ENCODE results near the gene DEFB114.
"Not testable (repeated sequence)": the region's sequence is repeated elsewhere in the genome, so short reads cannot be mapped to it uniquely, and the experiment has no call there.

Gene DEFB114, protein sequence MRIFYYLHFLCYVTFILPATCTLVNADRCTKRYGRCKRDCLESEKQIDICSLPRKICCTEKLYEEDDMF

DNA sequence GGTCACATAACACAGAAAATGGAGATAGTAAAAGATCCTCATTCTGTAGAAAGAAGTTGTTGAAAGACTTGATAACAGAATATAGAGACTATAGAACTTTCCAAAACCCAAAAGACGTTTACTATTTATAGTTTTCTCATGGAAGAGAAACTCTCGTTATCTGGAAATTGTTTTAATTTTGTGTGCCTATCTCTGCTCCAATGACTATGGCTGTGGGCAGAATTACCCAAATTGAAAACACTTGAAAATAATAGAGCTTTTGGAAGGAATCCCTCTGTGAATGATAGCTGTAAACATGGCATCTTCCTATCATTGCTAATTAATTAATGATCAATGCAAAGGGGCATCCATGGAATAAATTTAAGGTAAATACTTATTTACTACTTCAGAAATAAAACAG lies at the start of gene DEFB114:
Gene DEFB114 (minus strand): TSS at position 101 of the 400 bp plus-strand sequence. CDS start 59 bp downstream, at position 42.
- DNase-seq = no peak

- DNase-seq = no peak
These were observed 43.9 kb upstream of the DEFB114 start for GRCh38 chr6:50007819-50008218.

- DNase-seq = no peak
These were observed 39.2 kb upstream of the DEFB114 start for GRCh38 chr6:50003139-50003538.

DNA sequence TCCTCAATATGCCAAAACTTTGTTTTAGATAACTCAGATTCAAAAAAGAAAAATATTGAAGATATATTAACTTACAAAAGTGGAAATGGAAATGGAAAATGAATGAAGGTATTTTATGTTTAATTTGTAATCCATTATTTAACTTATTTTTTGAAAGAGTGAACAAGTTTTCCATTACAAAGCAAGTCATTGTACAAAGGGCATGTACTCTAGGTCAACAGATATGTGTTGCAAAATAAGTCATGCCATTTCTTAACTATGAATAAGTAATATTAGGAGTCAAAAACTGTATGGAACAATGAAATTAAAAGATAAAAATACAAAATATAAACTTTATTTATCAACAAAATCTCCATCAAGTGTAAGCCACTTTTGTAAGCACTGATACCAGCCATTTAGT lies 31.3 kb upstream of the DEFB114 start:
- DNase-seq = no peak

- DNase-seq = no peak
These were observed 24.9 kb upstream of the DEFB114 start for GRCh38 chr6:49988900-49989299.

DNA sequence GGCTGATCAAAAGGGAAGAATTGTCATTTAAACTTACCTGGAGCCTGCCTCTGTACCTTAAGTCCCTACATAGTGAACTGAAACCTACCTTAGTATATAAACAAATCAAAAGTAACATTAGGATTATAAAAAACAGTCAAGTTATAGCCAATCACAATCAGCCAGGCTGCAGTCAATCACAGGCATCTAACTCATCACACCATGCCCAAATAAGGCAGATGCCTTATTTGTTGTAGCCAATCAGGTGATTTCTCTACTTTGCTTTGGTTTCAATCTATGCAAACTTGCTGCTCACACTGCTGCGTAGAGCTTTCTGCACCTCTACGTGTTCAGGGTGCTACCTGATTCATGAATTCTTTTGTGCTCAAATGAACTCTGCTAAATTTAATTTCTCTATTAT lies 23.8 kb upstream of the DEFB114 start:
- no peak for DNase-seq

DNA sequence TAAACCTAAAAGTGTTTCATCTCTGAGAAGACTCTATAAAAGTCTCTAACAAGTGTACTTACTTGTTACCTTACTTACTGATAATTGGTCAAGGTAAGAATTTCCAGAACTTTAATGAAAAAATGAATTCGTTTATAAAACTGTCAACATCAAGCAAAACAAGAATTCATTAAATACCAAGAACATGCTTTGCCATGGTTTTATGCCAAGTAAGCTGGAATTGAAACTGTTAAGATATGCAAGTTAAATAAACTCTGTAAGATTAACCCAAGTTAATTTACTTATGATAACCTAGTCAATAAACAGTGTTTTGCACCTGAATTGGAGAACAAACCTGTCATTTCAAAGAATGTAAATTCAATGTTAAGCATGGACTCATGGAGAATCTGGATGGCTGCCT lies 22.6 kb upstream of the DEFB114 start:
- no peak for DNase-seq

DNA sequence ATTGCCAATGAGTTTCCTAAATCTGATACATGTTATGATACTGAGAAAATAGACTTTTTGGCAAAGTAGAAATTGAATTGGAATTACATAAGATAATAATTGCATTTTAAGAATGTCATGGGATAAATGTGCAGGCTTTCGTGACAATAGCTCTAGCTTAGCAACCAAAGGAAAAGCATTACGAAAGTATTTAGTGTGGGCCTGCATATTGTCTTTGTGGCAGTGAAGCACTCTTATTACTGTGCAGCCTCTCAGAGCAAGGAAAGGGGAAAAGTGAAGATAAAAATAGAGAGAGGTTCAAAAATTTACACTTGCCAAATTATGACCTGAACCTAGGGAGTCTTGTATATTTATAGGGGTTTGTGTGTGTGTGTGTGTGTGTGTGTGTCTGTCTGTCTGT lies 18.1 kb upstream of the DEFB114 start:
- DNase-seq = no peak

DNA sequence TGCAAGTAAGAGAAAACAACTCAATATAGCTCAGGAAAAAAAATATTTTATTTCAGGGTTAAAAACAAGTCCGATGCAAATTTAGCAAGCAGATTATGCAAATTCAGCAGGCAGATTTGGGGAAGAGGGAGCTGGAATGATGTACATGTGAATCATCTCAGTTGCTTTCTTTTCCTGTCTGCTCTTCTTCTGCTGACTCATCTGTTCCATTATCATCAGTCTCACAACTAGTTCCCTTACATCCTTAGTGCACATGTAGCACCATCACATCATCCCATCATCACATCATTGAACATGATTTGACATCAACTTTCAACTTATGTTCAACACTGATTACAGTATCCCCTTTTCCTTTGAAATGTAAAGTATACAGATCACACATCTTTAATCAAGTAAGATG lies 16.9 kb upstream of the DEFB114 start:
- no peak for DNase-seq

DNA sequence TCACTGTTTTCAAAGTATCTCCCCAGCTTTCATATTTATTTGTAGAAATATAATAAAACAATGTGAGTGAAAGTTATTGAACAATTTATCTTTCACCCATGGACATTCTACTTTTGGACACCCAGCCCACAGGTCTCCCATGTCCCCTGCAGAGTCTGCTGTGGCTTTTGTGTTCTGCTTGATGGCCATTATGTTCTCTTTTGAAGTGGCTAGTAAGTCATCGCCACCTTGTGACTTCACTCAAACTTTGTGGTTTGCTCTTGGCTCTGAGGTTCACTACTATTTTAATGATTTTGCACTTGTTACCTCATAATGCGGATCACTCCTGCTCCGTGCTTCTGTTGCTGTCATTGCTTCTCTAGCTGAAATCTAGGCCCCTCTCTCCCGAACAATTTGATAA lies 15.6 kb upstream of the DEFB114 start:
- no peak for DNase-seq

DNA sequence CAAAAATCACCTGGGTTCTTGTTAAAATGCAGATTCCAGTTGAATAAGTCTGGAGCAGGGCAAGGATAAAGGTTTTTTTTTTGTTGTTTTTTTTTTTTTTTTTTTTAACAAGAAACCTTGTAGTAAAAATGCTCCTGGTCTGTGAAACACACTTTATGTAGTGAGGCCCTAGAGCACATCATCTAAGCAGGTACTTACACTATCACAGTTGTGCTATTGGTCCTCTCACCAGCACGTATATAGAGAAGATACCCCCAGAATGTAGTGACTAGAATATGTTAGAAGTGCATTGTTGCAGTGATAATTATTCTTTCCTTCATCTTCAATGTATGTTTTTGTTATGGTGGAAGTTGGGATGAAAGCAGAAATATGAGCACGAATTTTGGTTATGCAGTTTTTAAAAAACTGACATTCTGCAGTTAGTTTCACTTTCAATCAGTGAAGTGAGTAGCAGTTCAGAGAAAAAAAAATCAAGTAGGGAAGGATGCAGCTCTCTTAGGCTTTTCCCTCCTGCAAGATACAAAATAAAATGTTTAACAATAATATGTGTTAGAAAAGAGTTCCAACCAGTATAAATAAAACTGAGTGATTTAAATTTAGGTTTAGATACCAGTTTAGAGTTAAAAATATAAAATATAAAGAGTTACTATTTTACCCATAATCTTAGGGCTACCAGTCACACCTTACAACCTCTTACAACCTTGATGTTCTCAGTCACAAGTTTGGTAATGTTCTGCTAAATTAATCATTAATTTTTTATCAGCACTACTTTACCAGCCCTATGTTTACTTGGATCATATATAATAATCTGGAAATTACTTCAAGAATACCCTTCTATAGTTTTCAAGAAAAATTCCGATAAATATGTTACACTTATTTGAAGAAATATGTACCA lies 14.6 kb upstream of the DEFB114 start:
- DNase-seq = no peak

GRCh38 chr6:49969605-49970004 lies 5.6 kb upstream of the DEFB114 start, which contains the start of gene DEFB113:
DEFB113 (minus strand) TSS chr6:49969625; CDS start chr6:49969625, 0 bp downstream.
- DNase-seq = no peak

DNA sequence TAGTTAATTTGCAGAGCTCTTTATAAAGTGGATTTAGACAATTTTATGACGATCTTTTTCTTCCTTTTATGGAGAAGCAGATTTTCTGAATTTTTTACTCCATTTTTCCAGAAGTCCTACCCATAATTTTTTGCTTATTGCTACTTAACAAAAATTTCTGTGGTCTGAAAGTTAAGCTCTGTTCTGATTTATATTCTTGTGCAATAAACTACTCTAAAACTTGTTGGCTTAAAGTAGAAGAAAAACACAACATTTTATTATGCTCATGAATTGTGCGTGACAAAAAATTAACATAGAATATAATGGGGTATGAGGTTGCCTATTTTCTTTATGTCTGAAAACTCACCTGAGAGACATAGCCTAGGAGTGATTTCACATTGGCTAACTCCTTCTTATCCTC lies 2.9 kb upstream of the DEFB114 start:
- DNase-seq = no peak

DNA sequence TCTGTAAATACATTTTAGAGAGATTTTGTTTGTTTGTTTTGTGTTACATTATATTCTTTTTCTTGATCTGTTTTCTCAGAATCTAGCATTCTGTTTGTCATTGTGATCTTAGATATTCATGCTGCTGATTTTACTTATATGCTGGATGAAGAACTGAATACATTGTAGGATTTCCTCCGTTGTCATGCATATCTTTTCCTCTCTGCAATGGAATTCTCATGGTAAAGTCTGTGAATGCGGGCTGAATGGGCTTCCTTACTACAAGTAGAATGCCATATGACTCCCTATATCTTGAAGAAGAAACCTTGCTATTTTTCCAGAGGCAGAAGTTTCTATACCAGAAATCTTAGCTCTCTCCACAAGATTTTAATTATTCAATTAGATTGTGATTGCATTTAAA lies 2.4 kb upstream of the DEFB114 start:
- no peak for DNase-seq

GRCh38 chr6:49958180-49958579 lies 5.8 kb downstream of the DEFB114 start:
- no peak for DNase-seq

DNA sequence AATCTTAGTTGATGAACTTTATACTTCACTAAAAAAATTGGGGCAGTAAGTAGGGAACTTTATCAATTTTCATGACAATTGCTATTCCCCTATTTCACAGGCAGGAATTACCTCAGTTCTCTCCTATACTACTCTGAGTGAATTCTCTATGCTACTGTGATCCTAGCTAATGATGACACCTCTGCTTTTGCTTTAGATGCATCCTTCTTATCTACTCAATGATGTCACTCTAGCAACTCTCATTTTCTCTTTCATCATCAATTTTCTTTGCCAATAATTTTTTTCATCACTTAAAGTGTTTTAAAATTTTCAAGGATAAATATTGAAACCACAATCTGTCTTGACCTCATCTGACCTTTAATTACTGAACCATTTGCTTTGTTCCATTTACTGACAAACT lies 8.1 kb downstream of the DEFB114 start:
- DNase-seq = no peak

DNA sequence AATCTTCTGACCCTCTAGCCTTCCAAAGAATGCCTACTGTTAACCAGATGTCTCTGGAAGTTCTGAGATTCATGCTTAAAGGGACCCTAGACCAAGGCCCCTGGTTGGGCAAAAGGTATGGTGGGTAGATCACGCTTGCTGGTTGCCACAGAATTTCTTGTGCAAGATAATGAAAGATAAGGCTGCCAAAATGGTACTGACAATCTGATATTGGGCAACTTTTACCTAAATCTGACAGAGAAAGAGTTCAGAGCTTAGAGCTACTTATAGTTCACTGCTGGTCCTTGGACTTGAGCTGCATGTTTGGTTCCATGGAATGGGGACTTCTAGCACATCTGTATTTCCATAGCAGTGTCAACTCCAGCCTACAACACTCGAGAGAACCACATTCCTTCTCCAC lies 12.0 kb downstream of the DEFB114 start:
- DNase-seq = no peak

- DNase-seq = no peak
These were observed 13.6 kb downstream of the DEFB114 start for GRCh38 chr6:49950415-49950751.

DNA sequence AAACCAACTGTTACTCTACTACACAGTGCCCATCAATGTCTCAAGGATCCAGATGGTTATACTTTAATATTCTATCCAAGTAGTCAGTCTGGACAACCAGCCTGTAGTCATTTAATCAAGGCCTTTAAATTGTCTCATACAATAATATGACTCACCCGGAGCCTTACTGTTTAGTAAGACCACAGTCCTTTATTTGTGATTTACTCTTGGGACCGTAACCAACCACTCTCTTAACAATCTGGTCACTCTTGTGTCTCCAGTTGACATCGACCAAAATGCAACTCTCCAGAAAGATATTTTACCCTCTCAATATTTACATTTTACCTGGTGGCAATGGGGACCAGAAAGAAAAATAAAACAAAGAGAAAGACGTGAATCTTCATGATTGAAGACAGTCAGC lies 14.9 kb downstream of the DEFB114 start:
- no peak for DNase-seq

DNA sequence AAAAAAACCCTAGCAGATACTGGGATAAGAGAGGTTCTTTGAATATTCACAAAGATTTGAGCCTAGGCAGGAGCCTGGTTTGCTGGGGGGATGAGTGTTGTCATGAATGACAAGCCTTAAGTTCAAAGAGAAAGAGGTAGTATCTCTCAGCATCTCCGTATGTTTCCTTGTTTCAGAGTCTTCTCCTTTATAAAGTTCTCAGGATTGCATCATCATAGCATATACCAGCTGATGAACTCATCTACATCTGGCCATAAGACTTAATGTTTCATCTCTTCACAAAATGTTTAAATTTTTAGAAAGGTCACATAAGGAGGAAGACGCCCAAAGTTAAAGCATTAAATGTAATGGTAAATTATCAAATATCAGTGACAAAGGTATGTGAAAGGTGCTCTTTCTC lies 17.1 kb downstream of the DEFB114 start:
- DNase-seq = no peak

DNA sequence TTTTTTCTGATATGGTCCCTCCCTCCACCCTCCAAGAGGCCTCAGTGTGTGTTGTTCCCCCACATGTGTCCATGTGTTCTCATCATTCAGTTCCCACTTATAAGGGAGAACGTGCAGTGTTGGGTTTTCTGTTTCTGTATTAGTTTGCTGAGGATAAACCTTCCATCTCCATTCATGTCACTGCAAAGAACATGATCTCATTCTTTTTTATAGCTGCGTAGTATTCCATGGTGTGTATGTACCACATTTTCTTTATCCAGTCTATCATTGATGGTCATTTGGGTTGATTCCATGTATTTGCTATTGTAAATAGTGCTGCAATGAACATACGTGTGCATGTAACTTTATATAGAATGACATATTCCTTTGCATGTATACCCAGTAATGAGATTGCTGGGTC lies 19.9 kb downstream of the DEFB114 start:
- not testable (repeated sequence) for DNase-seq

GRCh38 chr6:49939993-49940498 lies 23.9 kb downstream of the DEFB114 start:
- no peak for DNase-seq

DNA sequence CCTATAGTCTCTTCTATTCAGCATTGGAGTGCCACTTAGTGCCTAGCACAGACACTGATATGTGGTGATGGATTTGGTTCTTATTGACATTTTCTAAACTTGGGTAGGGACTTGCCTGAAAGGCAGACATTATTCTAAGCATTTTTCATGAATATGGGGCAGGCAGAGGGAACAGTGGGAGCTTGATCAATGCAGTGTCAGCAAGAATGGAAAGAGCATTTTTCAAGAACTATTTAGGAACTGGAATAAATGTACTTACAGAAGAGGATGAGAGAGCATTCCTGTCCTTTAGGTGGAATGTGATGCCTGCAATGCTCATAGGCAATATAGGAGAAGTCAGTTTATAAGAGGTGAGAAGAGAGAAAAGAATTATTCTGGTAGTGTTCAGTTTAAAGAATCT lies 26.2 kb downstream of the DEFB114 start:
- no peak for DNase-seq

DNA sequence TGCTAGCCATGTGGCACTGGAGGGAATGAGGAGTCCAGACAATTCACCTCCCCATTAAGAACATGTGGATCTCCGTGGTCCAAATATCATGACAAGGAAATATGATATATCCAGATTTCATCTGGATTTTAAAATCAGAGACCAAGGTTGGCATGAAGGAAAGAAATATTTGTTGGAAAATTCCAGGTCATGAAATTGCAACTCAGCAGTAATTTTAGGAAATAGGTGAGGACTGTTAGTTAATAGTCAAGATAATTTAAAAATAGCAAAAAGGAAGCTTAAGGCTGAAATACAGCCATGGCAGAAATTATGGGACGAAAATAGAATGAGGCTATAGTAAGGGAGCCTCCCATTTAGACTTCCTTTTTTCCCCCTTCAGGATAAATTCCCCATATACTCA lies 26.9 kb downstream of the DEFB114 start:
- no peak for DNase-seq

GRCh38 chr6:49935387-49935786 lies 28.6 kb downstream of the DEFB114 start:
- no peak for DNase-seq
